Activated B cell treated with CpG ODN at 0.5 μM for 24 hours (primary cell): ENCODE measurements around the gene DLG2. TPM values are rescaled to one million over a fixed set of nuclear protein-coding genes. Genes with fewer than 3 reads are reported as not detected.

ENCODE experiments used
- ATAC-seq: fragments of 200-7000 bp; cut with Tn5 transposase; one replicate; pipeline ENCODE4 v1.10.0; 2021; ENCODE audit warnings: low read depth, mild to moderate bottlenecking, moderate library complexity
- CTCF ChIA-PET: fragments of 350-600 bp; sonication (Branson Sonifier 250); formaldehyde crosslinking; loops from one replicate; lab custom pipeline; 2021; ENCODE audit warnings: antibody characterized with exemption; lab: Charles Lee
- POLR2A ChIA-PET: fragments of 350-600 bp; sonication (Branson Sonifier 250); formaldehyde crosslinking; loops from one replicate; lab custom pipeline; 2021; ENCODE audit warnings: antibody characterized with exemption; lab: Charles Lee
- DNase-seq: peaks from one replicate; pipeline ENCODE4 v3.0.0; 2022
- H3K27ac Mint-ChIP-seq: one replicate; pipeline ENCODE4 v1.8.0; 2020; ENCODE audit warnings: mixed read lengths
- H3K27me3 Mint-ChIP-seq: one replicate; pipeline ENCODE4 v1.8.0; 2021; ENCODE audit warnings: mixed read lengths
- H3K36me3 Mint-ChIP-seq: one replicate; pipeline ENCODE4 v1.8.0; 2021; ENCODE audit warnings: low read depth, mixed read lengths
- H3K4me1 Mint-ChIP-seq: one replicate; pipeline ENCODE4 v1.8.0; 2021; ENCODE audit warnings: mixed read lengths
- H3K4me3 Mint-ChIP-seq: one replicate; pipeline ENCODE4 v1.8.0; 2020; ENCODE audit warnings: mild to moderate bottlenecking, mixed read lengths
- H3K9me3 Mint-ChIP-seq: one replicate; pipeline ENCODE4 v1.8.0; 2020; ENCODE audit warnings: mixed read lengths
- CTCF ChIP-seq: fragments of 200-600 bp; IDR thresholded peaks from one replicate; pipeline ENCODE4 v1.8.0; 2022; ENCODE audit warnings: antibody characterized with exemption, mild to moderate bottlenecking
- intact Hi-C: fragments of 100-400 bp; cut with micrococcal nuclease; formaldehyde crosslinking; loops from one replicate; pipeline ENCODE4 v1.15.1; 2024
- total RNA-seq: library from RNA; stranded (reverse); gene quantifications from 2 replicates; pipeline ENCODE4 v1.2.3, GENCODE V29; 2022

DLG2 gene
- total RNA-seq, 1 donor from 2014 or later, result 2.7 TPM

GRCh38 chr11:83852775-83853442, 1774.2 kb downstream of the DLG2 start:
- DNase-seq (no peak), ATAC-seq (no peak)
- CTCF ChIA-PET, result no interaction called here
- Mint-ChIP-seq H3K9me3 (peaks cover 2% of the 10 kb centered on the region), H3K27ac (no peak overlapping the region), H3K4me3 (no peak overlapping the region), H3K27me3 (no peaks in the 10 kb centered on the region), H3K36me3 (no peaks in the 10 kb centered on the region), H3K4me1 (no peaks in the 10 kb centered on the region)
- POLR2A ChIA-PET, result no interaction called here
- intact Hi-C loops, result no loop called here
- no peak for TF ChIP-seq CTCF

GRCh38 chr11:83852012-83852411, 1775.1 kb downstream of the DLG2 start:
- no peak for ATAC-seq
- POLR2A ChIA-PET, result no interaction called here
- no peaks in the 10 kb centered on the region for H3K27me3 Mint-ChIP-seq
- H3K4me1 Mint-ChIP-seq, result no peaks in the 10 kb centered on the region
- CTCF ChIA-PET, result no interaction called here
- intact Hi-C loops, result no loop called here
- no peak for TF ChIP-seq CTCF
- no peak for DNase-seq
- H3K36me3 Mint-ChIP-seq, result no peaks in the 10 kb centered on the region
- peaks cover under 1% of the 10 kb centered on the region for H3K9me3 Mint-ChIP-seq
- H3K4me3 Mint-ChIP-seq, result no peak overlapping the region
- no peak overlapping the region for H3K27ac Mint-ChIP-seq

- ChIA-PET CTCF (no interaction called here), POLR2A (no interaction called here)
- no peaks in the 10 kb centered on the region for H3K9me3 Mint-ChIP-seq
- intact Hi-C loops, result no loop called here
- H3K27ac Mint-ChIP-seq, result no peak overlapping the region
- no peak overlapping the region for H3K4me3 Mint-ChIP-seq
- no peak for TF ChIP-seq CTCF
- no peaks in the 10 kb centered on the region for H3K4me1 Mint-ChIP-seq
- H3K36me3 Mint-ChIP-seq, result no peaks in the 10 kb centered on the region
- ATAC-seq (no peak), DNase-seq (no peak)
- no peaks in the 10 kb centered on the region for H3K27me3 Mint-ChIP-seq
Measured at GRCh38 chr11:83847467-83848034, 1779.6 kb downstream of the DLG2 start.

GRCh38 chr11:83845797-83846196, 1781.3 kb downstream of the DLG2 start:
- CTCF ChIA-PET, result no interaction called here

More at GRCh38 chr11:83845797-83846196, 1781.3 kb downstream of the DLG2 start:
- H3K36me3 Mint-ChIP-seq, result no peaks in the 10 kb centered on the region
- POLR2A ChIA-PET, result no interaction called here
- no peak overlapping the region for H3K4me3 Mint-ChIP-seq
- no peaks in the 10 kb centered on the region for H3K27me3 Mint-ChIP-seq
- intact Hi-C loops, result no loop called here
- no peak for TF ChIP-seq CTCF
- no peaks in the 10 kb centered on the region for H3K4me1 Mint-ChIP-seq
- no peak overlapping the region for H3K27ac Mint-ChIP-seq
- H3K9me3 Mint-ChIP-seq, result no peaks in the 10 kb centered on the region
- DNase-seq, result no peak
- ATAC-seq, result no peak
